ENCODE results near the gene RNMT.
"Not testable (repeated sequence)": the region's sequence is repeated elsewhere in the genome, so short reads cannot be mapped to it uniquely, and the experiment has no call there.

The RNMT gene

GRCh38 chr18:13726232-13726971, at the start of gene RNMT, which contains the start of gene FAM210A:
Gene RNMT (plus strand): TSS chr18:13726673. CDS start chr18:13731518, 4,845 bp downstream.
Gene FAM210A (minus strand): TSS chr18:13726558. CDS start chr18:13682077, 44,481 bp downstream.
- DNase-seq (ENCODE audit: insufficient read length, low spot score) (peak; percentile 77), FAIRE-seq (peak; percentile 97)

DNA sequence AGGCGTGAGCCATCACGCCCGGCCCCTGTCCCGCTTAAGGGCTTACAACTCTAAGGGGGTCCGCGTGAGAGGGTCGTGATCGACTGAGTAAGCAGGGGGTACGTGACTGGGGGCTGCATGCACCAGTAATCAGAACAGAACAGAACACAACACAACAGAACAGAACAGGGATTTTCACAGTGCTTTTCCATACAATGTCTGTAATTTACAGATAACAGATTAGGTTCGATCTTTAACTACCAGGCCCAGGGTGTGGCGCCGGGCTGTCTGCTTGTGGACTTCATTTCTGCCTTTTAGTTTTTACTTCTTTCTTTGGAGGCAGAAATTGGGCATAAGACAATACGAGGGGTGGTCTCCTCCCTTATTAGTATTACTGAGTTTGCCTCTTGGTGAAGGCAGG, 49.1 kb upstream of the RNMT start:
- FAIRE-seq; DNase-seq (ENCODE audit: insufficient read length, low spot score): not testable (repeated sequence)

GRCh38 chr18:13680612-13681011, 45.9 kb upstream of the RNMT start:
- FAIRE-seq, result no peak
- no peak for DNase-seq (ENCODE audit: insufficient read length, low spot score)

- no peak for DNase-seq (ENCODE audit: insufficient read length, low spot score)
Measured at GRCh38 chr18:13681701-13682100, 44.8 kb upstream of the RNMT start.

GRCh38 chr18:13684546-13684945, 41.9 kb upstream of the RNMT start:
- FAIRE-seq (no peak), DNase-seq (ENCODE audit: insufficient read length, low spot score) (no peak)

More at GRCh38 chr18:13681701-13682100, 44.8 kb upstream of the RNMT start:
- no peak for FAIRE-seq

GRCh38 chr18:13688191-13689136, 38.0 kb upstream of the RNMT start:
- no peak for FAIRE-seq

DNA sequence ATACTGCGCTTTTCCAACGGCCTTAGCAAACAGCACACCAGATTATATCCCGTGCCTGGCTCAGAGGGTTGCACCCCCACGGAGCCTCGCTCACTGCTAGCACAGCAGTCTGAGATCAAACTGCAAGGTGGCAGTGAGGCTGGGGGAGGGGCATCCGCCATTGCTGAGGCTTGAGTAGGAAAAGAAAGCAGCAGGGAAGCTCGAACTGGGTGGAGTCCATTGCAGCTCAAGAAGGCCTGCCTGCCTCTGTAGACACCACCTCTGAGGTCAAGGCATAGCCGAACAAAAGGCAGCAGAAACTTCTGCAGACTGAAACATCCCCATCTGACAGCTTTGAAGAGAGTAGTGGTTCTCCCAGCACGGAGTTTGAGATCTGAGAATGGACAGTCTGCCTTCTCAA, 36.4 kb upstream of the RNMT start:
- FAIRE-seq; DNase-seq (ENCODE audit: insufficient read length, low spot score): not testable (repeated sequence)

More at GRCh38 chr18:13688191-13689136, 38.0 kb upstream of the RNMT start:
- DNase-seq (ENCODE audit: insufficient read length, low spot score), result no peak

DNA sequence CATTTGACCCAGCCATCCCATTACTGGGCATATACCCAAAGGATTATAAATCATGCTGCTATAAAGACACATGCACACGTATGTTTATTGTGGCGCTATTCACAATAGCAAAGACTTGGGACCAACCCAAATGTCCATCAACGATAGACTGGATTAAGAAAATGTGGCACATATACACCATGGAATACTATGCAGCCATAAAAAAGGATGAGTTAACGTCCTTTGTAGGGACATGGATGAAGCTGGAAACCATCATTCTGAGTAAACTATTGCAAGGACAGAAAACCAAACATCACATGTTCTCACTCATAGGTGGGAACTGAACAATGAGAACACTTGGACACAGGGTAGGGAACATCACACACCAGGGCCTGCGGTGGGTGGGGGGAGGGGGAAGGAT, 31.1 kb upstream of the RNMT start:
- not testable (repeated sequence) for DNase-seq (ENCODE audit: insufficient read length, low spot score); FAIRE-seq

- no peak for FAIRE-seq
Measured at GRCh38 chr18:13696961-13697360, 29.5 kb upstream of the RNMT start.

DNA sequence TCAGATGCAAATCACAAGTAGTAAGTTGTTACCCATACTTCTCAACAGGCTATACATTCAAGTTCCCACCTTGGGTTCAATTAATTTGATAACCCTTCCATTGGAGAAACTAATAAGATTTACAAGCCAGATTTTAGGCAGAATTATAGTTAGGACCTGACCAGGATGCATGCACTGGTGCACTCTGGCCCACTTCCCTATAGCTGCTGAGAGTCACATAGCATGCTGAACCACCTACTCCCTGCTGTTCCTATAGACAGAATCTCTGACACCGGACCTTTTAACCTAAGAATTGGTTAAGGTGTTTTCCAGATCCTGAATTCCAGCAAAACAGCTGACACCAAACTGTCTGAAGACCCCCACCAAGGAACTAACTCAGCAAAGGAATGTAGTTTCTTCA, 26.3 kb upstream of the RNMT start:
- FAIRE-seq (no peak), DNase-seq (ENCODE audit: insufficient read length, low spot score) (no peak)

More at GRCh38 chr18:13696961-13697360, 29.5 kb upstream of the RNMT start:
- DNase-seq (ENCODE audit: insufficient read length, low spot score), result no peak

GRCh38 chr18:13703899-13704298, 22.6 kb upstream of the RNMT start:
- DNase-seq (ENCODE audit: insufficient read length, low spot score) (no peak), FAIRE-seq (no peak)

DNA sequence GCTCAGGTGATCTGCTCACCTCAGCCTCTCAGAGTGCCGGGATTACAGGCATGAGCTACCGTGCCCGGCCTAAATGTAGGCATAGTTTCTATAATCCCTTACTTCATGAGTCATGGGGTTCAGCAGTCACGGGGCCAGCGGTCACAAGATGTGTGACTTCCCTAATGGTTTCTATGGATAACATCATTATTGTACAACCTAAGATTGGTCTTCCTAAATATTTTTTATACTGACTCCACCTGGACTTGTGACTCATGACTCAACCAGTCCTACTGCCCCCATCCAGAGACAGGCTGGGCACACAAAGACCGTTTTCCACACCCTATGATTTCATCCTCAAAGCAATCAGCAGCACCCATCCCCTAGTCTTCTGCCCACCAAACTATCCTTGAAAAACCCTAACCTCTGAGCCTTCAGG, 16.1 kb upstream of the RNMT start:
- FAIRE-seq (no peak), DNase-seq (ENCODE audit: insufficient read length, low spot score) (no peak)

DNA sequence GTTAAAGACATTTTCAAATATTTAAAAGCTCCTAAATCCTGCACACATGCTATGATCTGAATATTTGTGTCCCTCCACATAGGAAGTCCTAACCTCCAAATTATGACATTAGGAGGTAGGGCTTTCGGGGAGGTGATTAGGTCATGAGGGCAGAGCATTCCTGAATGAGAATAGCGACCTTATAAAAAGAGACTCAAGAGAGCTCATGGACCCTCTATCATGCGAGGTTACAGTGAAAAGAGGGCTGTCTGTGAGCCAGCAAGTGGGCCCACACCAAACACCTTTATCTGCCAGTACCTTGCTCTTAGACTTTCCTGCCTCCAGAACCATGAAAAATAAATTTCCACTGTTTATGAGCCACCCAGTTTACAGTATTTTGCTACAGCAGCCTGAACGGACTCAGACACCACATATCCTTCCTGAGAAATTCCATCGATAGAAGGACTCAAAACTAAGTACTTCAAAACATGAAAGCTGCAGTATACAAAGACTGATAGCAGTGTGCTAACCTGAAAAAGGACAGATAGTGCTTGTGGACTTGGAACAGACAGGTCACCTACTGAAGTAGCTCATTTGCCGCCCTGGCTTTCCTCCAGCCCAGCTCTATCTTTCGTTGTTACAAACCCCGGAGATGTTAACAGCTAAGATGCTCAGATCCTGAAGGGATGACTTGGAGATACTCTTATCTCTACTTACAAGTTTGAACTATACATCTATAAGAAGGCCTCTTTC, 13.9 kb upstream of the RNMT start:
- FAIRE-seq (peak; percentile 58), DNase-seq (ENCODE audit: insufficient read length, low spot score) (no peak)

DNA sequence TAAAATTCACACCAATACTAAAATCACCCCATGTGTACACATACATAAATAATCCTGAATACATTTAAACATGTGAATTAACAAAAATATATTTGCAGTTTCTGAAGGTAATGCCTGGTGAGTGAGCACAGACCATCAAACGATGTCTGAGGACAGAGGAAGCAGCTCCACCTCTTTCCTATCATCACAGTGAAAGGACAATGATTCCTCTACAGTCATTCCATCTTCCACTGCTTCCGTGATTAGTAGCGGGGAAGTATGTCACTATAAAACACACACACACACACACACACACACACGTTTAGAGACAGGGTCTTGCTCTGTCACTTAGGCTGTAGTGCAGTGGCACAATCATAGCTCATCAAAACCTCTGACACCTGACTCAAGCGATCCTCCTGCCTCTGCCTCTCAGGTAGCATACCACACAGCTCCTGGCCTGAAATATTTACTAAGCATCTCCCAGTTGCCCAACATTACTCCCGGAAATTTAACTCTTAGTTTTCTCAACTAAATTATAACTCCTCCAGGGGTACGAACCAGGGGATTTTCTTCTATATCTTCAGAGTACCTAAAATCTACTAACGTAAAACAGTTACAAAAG, 12.9 kb upstream of the RNMT start:
- DNase-seq (ENCODE audit: insufficient read length, low spot score) (no peak), FAIRE-seq (no peak)

DNA sequence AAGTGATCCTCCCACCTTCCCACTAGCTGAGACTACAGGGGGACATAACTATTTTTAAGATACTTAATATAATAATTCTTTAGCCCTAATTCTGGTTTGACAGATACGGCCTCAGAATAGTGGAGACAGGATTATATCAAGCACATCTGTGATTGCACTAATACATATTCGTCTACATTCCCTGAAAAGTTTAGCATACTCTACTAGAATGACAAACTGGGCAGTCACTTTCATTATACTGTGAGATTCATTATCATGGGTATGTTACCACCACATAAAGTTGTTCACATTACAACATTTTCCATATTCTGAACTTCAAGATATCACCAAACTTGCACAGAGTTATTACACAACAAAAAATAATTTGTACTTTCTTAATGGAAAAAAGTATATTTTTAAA, 11.1 kb upstream of the RNMT start:
- DNase-seq (ENCODE audit: insufficient read length, low spot score) (no peak), FAIRE-seq (no peak)

DNA sequence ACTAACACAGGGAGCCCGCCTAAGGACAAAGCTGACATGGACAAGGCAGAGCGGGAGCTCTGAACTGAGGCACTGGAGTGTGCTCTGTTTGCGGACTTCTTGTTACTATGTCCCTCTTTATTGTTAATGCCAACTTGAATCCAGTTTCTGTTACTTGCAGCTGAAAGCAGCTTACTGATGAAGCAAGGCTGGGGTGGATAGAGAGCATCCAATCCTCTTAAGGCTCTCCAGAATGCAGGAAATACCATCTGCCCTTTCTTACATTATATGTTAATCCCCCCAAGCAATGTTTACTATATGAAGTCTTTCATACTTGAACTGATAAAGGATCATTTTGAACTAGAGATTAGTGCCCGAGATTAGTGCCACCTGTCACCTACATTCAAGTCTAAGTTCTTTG, 9.6 kb upstream of the RNMT start:
- DNase-seq (ENCODE audit: insufficient read length, low spot score) (no peak), FAIRE-seq (no peak)

DNA sequence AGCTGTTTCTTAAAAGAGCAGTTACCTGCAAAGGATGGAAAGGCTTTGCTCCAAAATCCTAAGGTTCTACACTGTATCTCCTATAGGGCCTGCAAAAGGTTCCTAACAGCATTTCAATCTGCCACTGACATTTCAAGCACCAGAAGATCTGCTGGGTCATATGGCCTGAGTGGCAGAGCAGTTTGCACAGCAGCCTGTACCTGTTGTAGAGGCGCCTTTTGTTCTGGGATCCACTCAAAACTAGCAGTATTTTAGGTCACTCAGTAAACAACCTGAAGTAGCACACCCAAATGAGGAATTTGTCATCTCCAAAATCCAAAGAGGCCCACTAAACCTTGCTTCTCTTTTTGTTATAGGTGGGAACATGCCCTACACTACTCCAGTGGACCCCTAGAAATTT, 6.3 kb upstream of the RNMT start:
- DNase-seq (ENCODE audit: insufficient read length, low spot score), result no peak
- FAIRE-seq, result no peak

DNA sequence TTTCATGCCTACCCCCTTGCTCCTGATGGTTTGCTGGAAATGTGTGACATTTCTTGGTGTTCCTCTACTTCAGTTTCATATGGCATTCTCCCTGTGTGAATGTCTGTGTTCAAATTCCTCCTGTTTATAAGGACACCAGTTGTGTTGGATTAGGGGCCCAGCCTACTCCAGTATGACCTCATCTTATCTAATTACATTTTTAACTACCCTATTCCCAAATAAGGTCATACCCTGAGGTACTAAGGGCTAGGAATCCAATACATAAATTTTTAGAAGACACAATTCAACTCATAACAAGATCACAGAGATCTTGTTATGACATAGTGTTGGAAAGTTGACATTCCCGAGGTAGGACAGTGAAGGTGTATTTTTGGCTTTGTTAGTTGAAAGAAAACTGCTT, 5.6 kb upstream of the RNMT start:
- FAIRE-seq, result no peak
- DNase-seq (ENCODE audit: insufficient read length, low spot score), result no peak

DNA sequence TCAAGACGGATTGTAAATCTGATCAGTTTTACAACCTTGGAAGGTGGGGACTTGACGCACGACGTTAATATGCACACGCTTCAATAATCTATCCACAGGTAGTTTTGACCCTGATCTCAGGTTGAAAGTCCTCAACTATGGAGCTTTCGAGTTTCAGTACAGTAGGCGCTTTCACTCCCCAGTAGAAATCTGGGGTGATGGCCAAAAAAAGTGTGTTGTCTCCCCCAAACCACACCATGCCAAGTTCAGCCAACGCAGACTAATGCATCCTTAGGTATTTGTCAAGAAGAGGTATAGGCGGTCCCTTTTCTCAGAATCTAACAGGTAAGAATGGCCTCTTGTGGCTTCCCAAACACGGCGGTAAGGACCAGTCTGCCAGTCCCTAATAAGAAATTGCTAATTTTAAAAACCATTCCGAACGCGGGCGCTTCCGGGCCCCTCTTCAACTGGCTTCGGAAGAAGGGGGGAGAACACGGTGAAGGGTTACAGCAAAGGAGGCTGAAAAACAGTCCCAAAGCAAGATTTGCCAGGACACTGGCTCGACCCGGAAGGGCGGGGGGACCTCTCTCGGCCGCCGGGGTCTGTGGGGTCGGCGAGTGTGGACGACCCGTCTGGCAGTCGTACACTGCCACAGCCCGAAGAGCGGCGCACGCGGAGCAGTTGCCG, 774 bp upstream of the RNMT start:
- DNase-seq (ENCODE audit: insufficient read length, low spot score) (no peak), FAIRE-seq (no peak)

GRCh38 chr18:13726972-13727331, 479 bp downstream of the RNMT start:
- FAIRE-seq, result no peak
- no peak for DNase-seq (ENCODE audit: insufficient read length, low spot score)
